IMR-90 (cell line): ENCODE results near the gene FUT8. TPM values are rescaled to one million over a fixed set of nuclear protein-coding genes. Genes with fewer than 3 reads are reported as not detected.

Experiments
- ATAC-seq: fragments of 200-7000 bp; cut with Tn5 transposase; 2 replicates; pipeline ENCODE4 v1.9.1; 2020; ENCODE audit warnings: low read depth, mild to moderate bottlenecking, moderate library complexity
- BruUV-seq: library from RNA; stranded (reverse); fragments of 400-500 nt; replicated peaks from 2 replicates; lab custom pipeline; 2021; lab: Mats Ljungman, UMichigan
- CTCF ChIA-PET: fragments of 300-600 bp; formaldehyde crosslinking; extraction: SDS; loops from one replicate; lab custom pipeline; 2021; ENCODE audit warnings: antibody characterized with exemption; lab: Yijun Ruan, JAX
- POLR2A ChIA-PET: fragments of 300-600 bp; sonication (Branson Sonifier 250); formaldehyde crosslinking; loops from one replicate; lab custom pipeline; 2022; ENCODE audit warnings: antibody characterized with exemption; ENCODE audit not compliant: unreplicated experiment; lab: Charles Lee
- DNase-seq: peaks from one replicate; pipeline ENCODE4 v3.0.0; 2013
- H2AFZ ChIP-seq: replicated peaks from 2 replicates; pipeline ENCODE3; 2013; ENCODE audit warnings: low read length, mild to moderate bottlenecking; ENCODE audit not compliant: poor library complexity
- H2AK5ac ChIP-seq: 2 replicates; pipeline ENCODE4 v1.6.1; 2013; ENCODE audit warnings: low read depth, low read length, inconsistent platforms
- H2AK9ac ChIP-seq: replicated peaks from 2 replicates; pipeline ENCODE3; 2013; ENCODE audit warnings: mild to moderate bottlenecking, low read depth, low read length, moderate library complexity; ENCODE audit not compliant: poor library complexity
- H2BK120ac ChIP-seq: 2 replicates; pipeline ENCODE4 v1.6.1; 2013; ENCODE audit warnings: low read depth, low read length, inconsistent platforms
- H2BK15ac ChIP-seq: 3 replicates; pipeline ENCODE4 v1.6.1; 2013; ENCODE audit warnings: low read depth, low read length, inconsistent platforms
- H2BK20ac ChIP-seq: 2 replicates; pipeline ENCODE4 v1.6.1; 2013; ENCODE audit warnings: low read depth, mild to moderate bottlenecking, inconsistent platforms, low read length, moderate library complexity
- H2BK5ac ChIP-seq: 2 replicates; pipeline ENCODE4 v1.6.1; 2013; ENCODE audit warnings: mild to moderate bottlenecking, low read depth, low read length, inconsistent platforms; ENCODE audit not compliant: poor library complexity, severe bottlenecking
- H3K14ac ChIP-seq: replicated peaks from 2 replicates; pipeline ENCODE4 v1.6.1; 2013; ENCODE audit warnings: low read depth, low read length, inconsistent platforms
- H3K18ac ChIP-seq: 2 replicates; pipeline ENCODE4 v1.6.1; 2013; ENCODE audit warnings: low read depth, low read length, control low read depth
- H3K23ac ChIP-seq: 2 replicates; pipeline ENCODE4 v1.6.1; 2013; ENCODE audit warnings: low read depth, low read length, inconsistent platforms
- H3K27ac ChIP-seq: 2 replicates; pipeline ENCODE4 v1.5.1; 2013; ENCODE audit warnings: mild to moderate bottlenecking, control low read depth, low read length; ENCODE audit not compliant: insufficient read depth
- H3K27me3 ChIP-seq: 2 replicates; pipeline ENCODE4 v1.6.1; 2013; ENCODE audit warnings: low read length; ENCODE audit not compliant: control insufficient read depth, insufficient read depth
- H3K36me3 ChIP-seq: 2 replicates; pipeline ENCODE4 v1.6.1; 2013; ENCODE audit warnings: low read length, mixed read lengths; ENCODE audit not compliant: control insufficient read depth, insufficient read depth
- H3K4ac ChIP-seq: 2 replicates; pipeline ENCODE4 v1.6.1; 2013; ENCODE audit warnings: low read depth, low read length, inconsistent platforms
- H3K4me1 ChIP-seq: 2 replicates; pipeline ENCODE4 v1.6.1; 2013; ENCODE audit warnings: low read length, mixed read lengths; ENCODE audit not compliant: control insufficient read depth, insufficient read depth
- H3K4me2 ChIP-seq: 2 replicates; pipeline ENCODE4 v1.6.1; 2013; ENCODE audit warnings: low read depth, mild to moderate bottlenecking, control low read depth, low read length, moderate library complexity
- H3K4me3 ChIP-seq: 2 replicates; pipeline ENCODE4 v1.5.1; 2013; ENCODE audit warnings: low read depth, mild to moderate bottlenecking, control low read depth, low read length, moderate library complexity; ENCODE audit not compliant: insufficient read depth
- H3K56ac ChIP-seq: 2 replicates; pipeline ENCODE4 v1.6.1; 2013; ENCODE audit warnings: low read length, inconsistent platforms; ENCODE audit not compliant: insufficient read depth; ENCODE audit errors: extremely low read depth
- H3K79me1 ChIP-seq, 2 experiments: 2 replicates each; pipeline ENCODE4 v1.6.1; 2013; ENCODE audit warnings: low read length in 2 of 2, inconsistent platforms in 1 of 2, low read depth in 1 of 2
- H3K9ac ChIP-seq: 2 replicates; pipeline ENCODE4 v1.6.1; 2013; ENCODE audit warnings: low read depth, low read length, control low read depth
- H3K9me1 ChIP-seq: 2 replicates; pipeline ENCODE4 v1.6.1; 2013; ENCODE audit warnings: low read length, inconsistent platforms; ENCODE audit not compliant: insufficient read depth
- H3K9me3 ChIP-seq: 2 replicates; pipeline ENCODE4 v1.6.1; 2013; ENCODE audit warnings: low read length; ENCODE audit not compliant: control insufficient read depth, insufficient read depth
- H4K20me1 ChIP-seq: 2 replicates; pipeline ENCODE4 v1.6.1; 2013; ENCODE audit warnings: low read length, inconsistent platforms; ENCODE audit not compliant: insufficient read depth
- H4K5ac ChIP-seq: 2 replicates; pipeline ENCODE4 v1.6.1; 2013; ENCODE audit warnings: mild to moderate bottlenecking, low read depth, low read length, control low read depth
- H4K8ac ChIP-seq, 2 experiments: 2 replicates each; pipeline ENCODE4 v1.6.1; 2013; ENCODE audit warnings: low read depth in 2 of 2, low read length in 2 of 2, control low read depth in 1 of 2, inconsistent platforms in 1 of 2
- H4K91ac ChIP-seq: 2 replicates; pipeline ENCODE4 v1.6.1; 2013; ENCODE audit warnings: low read depth, low read length, inconsistent platforms; ENCODE audit not compliant: insufficient read depth
- BHLHE40 ChIP-seq: fragments of 150-350 bp; IDR thresholded peaks from 2 replicates; pipeline ENCODE4 v1.6.1; 2016; ENCODE audit warnings: mild to moderate bottlenecking, low read depth, low read length
- FOS ChIP-seq: fragments of 150-350 bp; IDR thresholded peaks from 2 replicates; pipeline ENCODE4 v1.6.1; 2016; ENCODE audit warnings: low read depth, low read length
- MAZ ChIP-seq: IDR thresholded peaks from 2 replicates; pipeline ENCODE4 v1.6.1; 2012; ENCODE audit warnings: low read depth, mild to moderate bottlenecking, low read length, improper control_type of control experiment, moderate library complexity, borderline replicate concordance
- MXI1 ChIP-seq: IDR thresholded peaks from 2 replicates; pipeline ENCODE4 v1.6.1; 2012; ENCODE audit warnings: low read depth, mild to moderate bottlenecking, low read length, moderate library complexity, borderline replicate concordance
- NFE2L2 ChIP-seq: fragments of 150-350 bp; IDR thresholded peaks from 2 replicates; pipeline ENCODE4 v1.6.1; 2016; ENCODE audit warnings: low read depth, mild to moderate bottlenecking, low read length
- RAD21 ChIP-seq: IDR thresholded peaks from 2 replicates; pipeline ENCODE4 v1.6.1; 2012; ENCODE audit warnings: low read length, improper control_type of control experiment
- RCOR1 ChIP-seq: IDR thresholded peaks from 2 replicates; pipeline ENCODE4 v1.6.1; 2012; ENCODE audit warnings: mild to moderate bottlenecking, low read length, improper control_type of control experiment; ENCODE audit not compliant: insufficient replicate concordance
- WGBS, 2 experiments: methylation state at CpG; one replicate each; pipeline versions ENCODE4 v1.1.5 to v1.1.7; 2013; ENCODE audit warnings: missing lambda C conversion rate in 2 of 2; ENCODE audit not compliant: insufficient read length in 1 of 2; ENCODE audit errors: extremely low coverage in 2 of 2; 5-methylcytosine and 5-hydroxymethylcytosine counted together
- dilution Hi-C: fragments of 300-500 bp; cut with HindIII; formaldehyde crosslinking; loops from one replicate; pipeline ENCODE4 v1.14.3; 2018; ENCODE audit warnings: low sequenced_read_pairs; ENCODE audit not compliant: unreplicated experiment
- in situ Hi-C: fragments of 300-500 bp; cut with MboI; formaldehyde crosslinking; loops from 3 replicates; pipeline ENCODE4 v1.14.3; 2019; ENCODE audit warnings: low sequenced_read_pairs, inconsistent platforms, mixed read lengths
- intact Hi-C: fragments of 100-400 bp; cut with micrococcal nuclease; formaldehyde crosslinking; loops from 2 replicates; pipeline ENCODE4 v1.10.0; 2022
- polyA plus RNA-seq, 3 experiments: library from polyadenylated mRNA; depleted of rRNA; stranded (reverse); fragments of >200 nt; gene quantifications; 2 replicates each; pipeline ENCODE4 v1.2.3, GENCODE V29; 2012; ENCODE audit warnings: low replicate concordance in 1 of 3
- total RNA-seq: library from RNA; depleted of rRNA; stranded (reverse); fragments of >200 nt; gene quantifications from 2 replicates; pipeline ENCODE4 v1.2.3, GENCODE V29; 2012

The FUT8 gene
- total and polyA plus RNA-seq, 2 of the 4 experiments (the other 2 are of a cell fraction) = 15.6 to 72.9 TPM

DNA sequence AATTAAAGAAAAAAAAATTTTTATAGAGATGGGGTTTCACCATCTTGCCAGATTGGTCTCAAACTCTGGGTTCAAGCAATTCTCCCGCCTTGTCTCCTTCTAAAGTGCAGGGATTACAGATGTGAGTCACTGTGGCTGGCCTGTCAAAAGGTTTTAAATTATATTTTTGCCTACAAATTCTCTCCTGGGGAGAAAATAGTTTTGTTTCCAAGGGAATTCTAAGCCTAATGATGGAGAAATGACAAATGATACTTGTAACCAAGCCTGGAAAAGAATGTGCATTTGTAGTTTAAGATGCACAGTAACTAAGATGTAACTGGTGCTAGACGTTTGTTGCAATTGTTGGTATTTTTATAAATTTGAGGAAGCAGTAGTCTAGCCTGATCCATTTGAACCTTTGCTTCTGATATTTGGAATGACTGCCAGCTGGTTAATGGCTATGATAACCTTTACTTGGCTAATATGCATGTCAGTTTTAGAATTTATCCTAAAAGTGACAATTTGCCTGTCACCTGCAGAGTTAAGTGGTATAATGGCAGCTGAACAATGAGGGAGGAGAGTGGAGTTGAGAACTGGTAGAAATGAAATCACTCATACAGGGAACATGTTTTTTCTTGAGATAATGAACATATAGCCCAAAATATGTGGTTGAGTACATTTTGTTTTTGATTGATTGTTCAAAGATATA, 148.0 kb downstream of the FUT8 start:
- H2AK9ac ChIP-seq = no peak overlapping the region
- H3K4me2 ChIP-seq = no peak overlapping the region
- peaks cover 4% of the 10 kb centered on the region; the same call in 1 of the 2 replicates for H4K20me1 ChIP-seq
- no peak overlapping the region for H4K5ac ChIP-seq
- DNase-seq (peak; percentile 7), ATAC-seq (no peak)
- CTCF ChIA-PET = interaction anchor here (0.5 kb wide), 1 partner anchor 9 kb away, joined by 3 read pairs; no protein-coding TSS in a partner anchor
- POLR2A ChIA-PET = no interaction called here
- intact Hi-C loops (no loop called here), in situ Hi-C loops (no loop called here), dilution Hi-C loops (no loop called here)
- WGBS, 2 experiments = no CpG with 5 or more reads among the region's 2 CpGs
- H2BK15ac ChIP-seq = no peak overlapping the region
- H3K23ac ChIP-seq = no peak overlapping the region
- H3K18ac ChIP-seq = no peak overlapping the region
- no peak overlapping the region for H2BK5ac ChIP-seq
- H3K14ac ChIP-seq = no peak overlapping the region
- H2AFZ ChIP-seq = no peak overlapping the region
- H2BK20ac ChIP-seq = no peak overlapping the region
- TF ChIP-seq MXI1 (no peak), NFE2L2 (no peak), RAD21 (no peak), RCOR1 (no peak), FOS (no peak), BHLHE40 (no peak), MAZ (no peak)
- no peaks in the 10 kb centered on the region for H3K4me1 ChIP-seq
- H4K8ac ChIP-seq = no peak overlapping the region
- no peak overlapping the region for H3K56ac ChIP-seq
- H3K9me3 ChIP-seq = no peaks in the 10 kb centered on the region
- H4K91ac ChIP-seq = no peak overlapping the region
- no peak overlapping the region for H2AK5ac ChIP-seq
- H2BK120ac ChIP-seq = no peak overlapping the region
- H3K4ac ChIP-seq = no peak overlapping the region
- BruUV-seq = no TSS peak
- no peak overlapping the region for H3K4me3 ChIP-seq
- 0 out of 2 replicates have a peak, but pooled peaks cover 4% of the 10 kb centered on the region for H3K9me1 ChIP-seq
- no peak overlapping the region for H3K9ac ChIP-seq
- 0 out of 2 replicates have a peak, but pooled peaks cover 1% of the 10 kb centered on the region for H3K36me3 ChIP-seq
- no peak overlapping the region for H3K27ac ChIP-seq
- H3K27me3 ChIP-seq = no peaks in the 10 kb centered on the region
- H3K79me1 ChIP-seq = peaks cover 3 to 9% of the 10 kb centered on the region in 2 experiments; a peak in 2 of 4 replicates
